Measurements from ENCODE around the gene KIF16B.

DNA sequence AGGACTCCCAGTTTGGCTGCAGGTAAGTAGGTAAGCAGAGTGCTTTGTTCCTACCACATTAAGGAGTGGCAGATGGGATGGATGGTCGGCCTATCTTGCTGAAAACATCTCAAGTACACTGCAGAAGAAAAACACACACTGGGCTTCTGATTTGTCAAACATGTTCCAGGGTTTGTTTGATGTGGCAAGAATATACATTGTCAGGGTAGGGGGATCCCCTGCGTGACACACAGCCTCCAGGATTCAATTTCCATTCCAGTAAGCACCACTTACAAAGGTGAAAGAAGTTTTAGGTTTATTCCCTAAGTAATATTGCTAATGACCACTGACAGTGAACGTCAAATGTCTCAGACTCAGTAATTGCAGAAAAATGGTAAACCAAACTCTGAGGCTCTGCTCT is 26.0 kb upstream of the KIF16B start:
- TF ChIP-seq, protein P1, sequence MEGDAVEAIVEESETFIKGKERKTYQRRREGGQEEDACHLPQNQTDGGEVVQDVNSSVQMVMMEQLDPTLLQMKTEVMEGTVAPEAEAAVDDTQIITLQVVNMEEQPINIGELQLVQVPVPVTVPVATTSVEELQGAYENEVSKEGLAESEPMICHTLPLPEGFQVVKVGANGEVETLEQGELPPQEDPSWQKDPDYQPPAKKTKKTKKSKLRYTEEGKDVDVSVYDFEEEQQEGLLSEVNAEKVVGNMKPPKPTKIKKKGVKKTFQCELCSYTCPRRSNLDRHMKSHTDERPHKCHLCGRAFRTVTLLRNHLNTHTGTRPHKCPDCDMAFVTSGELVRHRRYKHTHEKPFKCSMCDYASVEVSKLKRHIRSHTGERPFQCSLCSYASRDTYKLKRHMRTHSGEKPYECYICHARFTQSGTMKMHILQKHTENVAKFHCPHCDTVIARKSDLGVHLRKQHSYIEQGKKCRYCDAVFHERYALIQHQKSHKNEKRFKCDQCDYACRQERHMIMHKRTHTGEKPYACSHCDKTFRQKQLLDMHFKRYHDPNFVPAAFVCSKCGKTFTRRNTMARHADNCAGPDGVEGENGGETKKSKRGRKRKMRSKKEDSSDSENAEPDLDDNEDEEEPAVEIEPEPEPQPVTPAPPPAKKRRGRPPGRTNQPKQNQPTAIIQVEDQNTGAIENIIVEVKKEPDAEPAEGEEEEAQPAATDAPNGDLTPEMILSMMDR (IDR thresholded peaks at IDR 0.05): no peak
- no peak for TF ChIP-seq POLR2A (IDR thresholded peaks at IDR 0.05)
